ENCODE data around the gene NINJ2.

DNA sequence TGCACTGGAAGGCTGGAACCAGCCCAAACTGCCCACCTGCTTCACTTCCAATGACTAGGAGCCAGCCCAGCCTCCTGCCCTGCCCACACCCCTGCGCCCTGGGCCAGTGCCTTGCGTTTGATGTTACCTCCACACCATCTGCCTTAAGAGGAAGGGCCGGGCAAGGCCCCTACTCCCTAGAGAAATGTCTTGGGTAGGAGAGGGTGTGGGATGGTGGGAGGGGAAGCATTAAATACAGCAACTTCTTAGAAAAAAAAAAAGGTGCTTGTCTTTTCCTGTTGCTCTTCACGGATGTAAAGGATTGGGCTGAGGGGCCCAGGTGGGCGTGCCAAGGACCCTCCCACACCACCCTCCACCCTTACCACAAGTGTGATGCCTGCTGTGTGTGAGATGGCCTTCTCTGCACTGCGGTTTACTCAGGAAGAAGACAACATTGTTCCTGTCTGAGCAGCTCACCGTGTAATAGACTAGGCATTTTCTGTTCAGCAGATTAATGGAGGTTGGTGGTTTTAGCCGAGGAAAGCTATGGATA lies 99.9 kb downstream of the NINJ2 start:
- TF ChIP-seq, protein P1, sequence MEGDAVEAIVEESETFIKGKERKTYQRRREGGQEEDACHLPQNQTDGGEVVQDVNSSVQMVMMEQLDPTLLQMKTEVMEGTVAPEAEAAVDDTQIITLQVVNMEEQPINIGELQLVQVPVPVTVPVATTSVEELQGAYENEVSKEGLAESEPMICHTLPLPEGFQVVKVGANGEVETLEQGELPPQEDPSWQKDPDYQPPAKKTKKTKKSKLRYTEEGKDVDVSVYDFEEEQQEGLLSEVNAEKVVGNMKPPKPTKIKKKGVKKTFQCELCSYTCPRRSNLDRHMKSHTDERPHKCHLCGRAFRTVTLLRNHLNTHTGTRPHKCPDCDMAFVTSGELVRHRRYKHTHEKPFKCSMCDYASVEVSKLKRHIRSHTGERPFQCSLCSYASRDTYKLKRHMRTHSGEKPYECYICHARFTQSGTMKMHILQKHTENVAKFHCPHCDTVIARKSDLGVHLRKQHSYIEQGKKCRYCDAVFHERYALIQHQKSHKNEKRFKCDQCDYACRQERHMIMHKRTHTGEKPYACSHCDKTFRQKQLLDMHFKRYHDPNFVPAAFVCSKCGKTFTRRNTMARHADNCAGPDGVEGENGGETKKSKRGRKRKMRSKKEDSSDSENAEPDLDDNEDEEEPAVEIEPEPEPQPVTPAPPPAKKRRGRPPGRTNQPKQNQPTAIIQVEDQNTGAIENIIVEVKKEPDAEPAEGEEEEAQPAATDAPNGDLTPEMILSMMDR (IDR thresholded peaks at IDR 0.05): no peak
- no peak for TF ChIP-seq POLR2A (IDR thresholded peaks at IDR 0.05)
